Measurements from ENCODE around the gene VPS41.

The VPS41 gene

DNA sequence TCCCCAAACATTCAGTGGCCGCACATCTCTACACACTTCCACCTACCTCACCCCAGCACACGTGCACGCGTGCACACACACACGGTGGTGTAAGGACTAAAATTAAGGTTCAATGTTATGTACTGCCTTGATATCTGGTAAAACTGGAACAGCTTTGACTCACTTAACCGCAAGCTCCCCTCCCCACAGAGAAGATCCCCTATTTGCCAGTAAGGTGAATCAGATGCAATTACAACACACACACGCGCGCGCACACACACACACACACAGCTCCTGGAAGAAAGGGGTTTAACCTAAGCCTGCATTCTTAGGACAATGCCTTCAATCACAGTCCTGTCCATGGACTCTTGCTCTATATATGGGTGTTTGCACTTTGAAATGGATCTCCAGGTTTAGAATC is 25.5 kb upstream of the VPS41 start:
- H3K4me1 ChIP-seq (ENCODE audit: control insufficient read depth in 1 of 2, insufficient read depth in 2 of 2, low read length in 2 of 2) = no peaks in the 10 kb centered on the region
- no peak overlapping the region for H3K27ac ChIP-seq (ENCODE audit: low read length)
- no peaks in the 10 kb centered on the region for H3K36me3 ChIP-seq (ENCODE audit: control insufficient read depth in 1 of 2, insufficient read depth in 2 of 2, low read length in 2 of 2)
- H3K9me3 ChIP-seq (ENCODE audit: control insufficient read depth in 1 of 2, low read length in 2 of 2) = no peaks in the 10 kb centered on the region
- H3K4me3 ChIP-seq (ENCODE audit: low read depth in 1 of 2, low read length in 2 of 2) = no peak overlapping the region
- H3K27me3 ChIP-seq (ENCODE audit: low read depth, low read length) = no peaks in the 10 kb centered on the region

GRCh38 chr7:38934051-38934450 is 25.1 kb upstream of the VPS41 start:
- H3K36me3 ChIP-seq (ENCODE audit: control insufficient read depth in 1 of 2, insufficient read depth in 2 of 2, low read length in 2 of 2) = no peaks in the 10 kb centered on the region
- H3K27me3 ChIP-seq (ENCODE audit: low read depth, low read length) = no peaks in the 10 kb centered on the region
- H3K9me3 ChIP-seq (ENCODE audit: control insufficient read depth in 1 of 2, low read length in 2 of 2) = no peaks in the 10 kb centered on the region
- H3K27ac ChIP-seq (ENCODE audit: low read length) = no peak overlapping the region
- H3K4me1 ChIP-seq (ENCODE audit: control insufficient read depth in 1 of 2, insufficient read depth in 2 of 2, low read length in 2 of 2) = no peaks in the 10 kb centered on the region
- H3K4me3 ChIP-seq (ENCODE audit: low read depth in 1 of 2, low read length in 2 of 2) = no peak overlapping the region

GRCh38 chr7:38932509-38933168 is 23.6 kb upstream of the VPS41 start:
- H3K27ac ChIP-seq (ENCODE audit: low read length) = no peak overlapping the region
- H3K27me3 ChIP-seq (ENCODE audit: low read depth, low read length) = no peaks in the 10 kb centered on the region
- no peaks in the 10 kb centered on the region for H3K36me3 ChIP-seq (ENCODE audit: control insufficient read depth in 1 of 2, insufficient read depth in 2 of 2, low read length in 2 of 2)
- no peaks in the 10 kb centered on the region for H3K4me1 ChIP-seq (ENCODE audit: control insufficient read depth in 1 of 2, insufficient read depth in 2 of 2, low read length in 2 of 2)
- H3K9me3 ChIP-seq (ENCODE audit: control insufficient read depth in 1 of 2, low read length in 2 of 2) = no peaks in the 10 kb centered on the region
- no peak overlapping the region for H3K4me3 ChIP-seq (ENCODE audit: low read depth in 1 of 2, low read length in 2 of 2)

DNA sequence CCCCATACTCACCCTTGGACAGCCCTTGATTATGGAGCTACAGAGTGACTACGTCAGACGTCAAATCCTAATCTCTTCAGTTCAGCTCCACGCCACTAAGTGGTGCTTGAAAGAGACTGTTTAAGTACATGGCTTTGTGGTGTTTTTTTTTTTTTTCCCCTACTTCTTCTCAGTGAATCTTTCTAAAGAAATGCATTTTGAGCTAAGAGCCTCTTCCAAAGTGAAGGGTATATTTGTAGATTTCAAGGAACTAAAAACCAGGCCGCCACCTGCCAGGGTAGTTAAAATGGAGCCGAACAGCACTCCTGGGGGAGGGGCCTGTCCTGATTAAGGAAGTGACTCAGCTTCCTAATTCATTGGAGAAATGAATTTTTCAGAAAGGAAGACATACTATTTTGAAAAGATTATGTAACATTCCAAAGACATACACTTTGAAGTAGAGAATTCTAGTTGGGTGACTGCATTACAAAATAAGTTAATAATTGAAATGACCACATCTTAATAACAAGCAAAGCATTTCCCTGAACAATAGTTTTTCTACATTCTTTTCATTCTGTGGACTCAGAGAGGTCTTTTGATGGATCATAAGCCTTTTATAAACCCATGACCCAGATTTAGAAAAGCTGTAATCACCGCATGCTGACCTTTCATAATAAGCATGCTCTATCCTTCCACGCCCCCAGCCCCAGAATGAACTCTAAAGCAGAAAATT is 20.6 kb upstream of the VPS41 start:
- Histone ChIP-seq H3K27ac (ENCODE audit: low read length) (no peak overlapping the region), H3K4me3 (ENCODE audit: low read depth in 1 of 2, low read length in 2 of 2) (no peak overlapping the region), H3K4me1 (ENCODE audit: control insufficient read depth in 1 of 2, insufficient read depth in 2 of 2, low read length in 2 of 2) (no peaks in the 10 kb centered on the region), H3K27me3 (ENCODE audit: low read depth, low read length) (no peaks in the 10 kb centered on the region), H3K36me3 (ENCODE audit: control insufficient read depth in 1 of 2, insufficient read depth in 2 of 2, low read length in 2 of 2) (no peaks in the 10 kb centered on the region), H3K9me3 (ENCODE audit: control insufficient read depth in 1 of 2, low read length in 2 of 2) (no peaks in the 10 kb centered on the region)

DNA sequence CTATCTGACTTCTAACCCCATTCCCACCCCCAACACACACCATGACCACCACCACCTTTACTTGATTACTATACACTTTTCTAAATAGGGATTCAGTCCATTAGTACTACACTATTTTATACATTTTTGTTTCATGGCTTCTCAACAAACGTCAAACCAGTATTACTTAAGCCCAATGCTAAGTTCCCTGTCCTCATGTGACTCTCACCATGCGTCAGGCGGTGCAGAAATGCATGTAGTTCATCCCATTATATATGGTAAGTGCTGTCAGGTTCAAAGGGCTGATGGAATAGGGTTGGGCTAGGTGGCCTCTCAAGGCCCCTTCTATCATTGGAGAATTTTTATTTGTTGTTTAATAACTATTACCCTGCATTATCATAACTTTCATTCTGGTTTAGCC is 19.5 kb upstream of the VPS41 start:
- Histone ChIP-seq H3K4me1 (ENCODE audit: control insufficient read depth in 1 of 2, insufficient read depth in 2 of 2, low read length in 2 of 2) (no peaks in the 10 kb centered on the region), H3K27me3 (ENCODE audit: low read depth, low read length) (no peaks in the 10 kb centered on the region), H3K9me3 (ENCODE audit: control insufficient read depth in 1 of 2, low read length in 2 of 2) (no peaks in the 10 kb centered on the region), H3K36me3 (ENCODE audit: control insufficient read depth in 1 of 2, insufficient read depth in 2 of 2, low read length in 2 of 2) (no peaks in the 10 kb centered on the region), H3K4me3 (ENCODE audit: low read depth in 1 of 2, low read length in 2 of 2) (no peak overlapping the region), H3K27ac (ENCODE audit: low read length) (no peak overlapping the region)

DNA sequence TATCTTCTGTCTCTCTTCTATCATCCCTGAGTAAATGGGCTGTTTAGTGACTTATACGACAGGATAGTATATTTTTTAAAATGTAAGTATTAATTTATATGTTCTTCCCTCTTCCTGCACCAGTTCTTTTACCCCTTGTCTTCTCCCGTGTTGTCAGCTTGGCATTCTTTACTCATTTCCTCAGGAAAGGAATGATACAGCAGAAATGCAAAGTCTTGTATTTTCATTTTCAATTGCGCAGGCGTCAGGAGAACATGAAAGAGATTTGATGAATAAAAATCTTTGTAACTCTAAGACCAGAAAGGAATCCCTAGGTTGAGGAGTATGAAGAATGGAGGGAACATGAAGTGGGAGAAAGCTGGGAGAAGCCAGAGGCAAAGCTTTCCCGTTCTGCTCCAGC is 18.8 kb upstream of the VPS41 start:
- Histone ChIP-seq H3K9me3 (ENCODE audit: control insufficient read depth in 1 of 2, low read length in 2 of 2) (no peaks in the 10 kb centered on the region), H3K36me3 (ENCODE audit: control insufficient read depth in 1 of 2, insufficient read depth in 2 of 2, low read length in 2 of 2) (no peaks in the 10 kb centered on the region), H3K27me3 (ENCODE audit: low read depth, low read length) (no peaks in the 10 kb centered on the region), H3K27ac (ENCODE audit: low read length) (no peak overlapping the region), H3K4me1 (ENCODE audit: control insufficient read depth in 1 of 2, insufficient read depth in 2 of 2, low read length in 2 of 2) (no peaks in the 10 kb centered on the region), H3K4me3 (ENCODE audit: low read depth in 1 of 2, low read length in 2 of 2) (no peak overlapping the region)

DNA sequence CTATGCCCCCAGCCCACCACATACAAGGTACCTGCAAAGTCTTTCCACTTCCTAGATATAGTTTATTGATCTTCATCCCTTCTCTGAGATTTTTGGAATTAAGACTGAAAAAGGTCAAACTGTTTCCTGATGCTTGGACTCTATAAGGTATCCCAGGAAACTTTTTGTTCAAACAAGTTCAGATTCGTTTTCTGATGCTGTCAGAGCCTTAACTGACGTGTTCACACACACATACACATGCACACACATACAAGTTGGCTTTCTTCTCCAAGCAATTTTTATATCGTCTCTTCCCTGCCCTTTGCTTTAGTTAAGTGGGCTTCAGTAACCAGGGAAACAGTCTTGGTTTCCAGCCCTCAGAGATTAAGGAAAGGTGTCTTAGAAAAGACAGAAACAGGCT is 11.7 kb upstream of the VPS41 start:
- H3K27ac ChIP-seq (ENCODE audit: low read length) = no peak overlapping the region
- H3K9me3 ChIP-seq (ENCODE audit: control insufficient read depth in 1 of 2, low read length in 2 of 2) = no peaks in the 10 kb centered on the region
- no peaks in the 10 kb centered on the region for H3K27me3 ChIP-seq (ENCODE audit: low read depth, low read length)
- no peaks in the 10 kb centered on the region for H3K36me3 ChIP-seq (ENCODE audit: control insufficient read depth in 1 of 2, insufficient read depth in 2 of 2, low read length in 2 of 2)
- H3K4me1 ChIP-seq (ENCODE audit: control insufficient read depth in 1 of 2, insufficient read depth in 2 of 2, low read length in 2 of 2) = no peaks in the 10 kb centered on the region
- no peak overlapping the region for H3K4me3 ChIP-seq (ENCODE audit: low read depth in 1 of 2, low read length in 2 of 2)

- no peaks in the 10 kb centered on the region for H3K4me1 ChIP-seq (ENCODE audit: control insufficient read depth in 1 of 2, insufficient read depth in 2 of 2, low read length in 2 of 2)
- H3K9me3 ChIP-seq (ENCODE audit: control insufficient read depth in 1 of 2, low read length in 2 of 2) = no peaks in the 10 kb centered on the region
- H3K27me3 ChIP-seq (ENCODE audit: low read depth, low read length) = no peaks in the 10 kb centered on the region
- H3K4me3 ChIP-seq (ENCODE audit: low read depth in 1 of 2, low read length in 2 of 2) = no peak overlapping the region
- no peaks in the 10 kb centered on the region for H3K36me3 ChIP-seq (ENCODE audit: control insufficient read depth in 1 of 2, insufficient read depth in 2 of 2, low read length in 2 of 2)
- H3K27ac ChIP-seq (ENCODE audit: low read length) = no peak overlapping the region
Observed at GRCh38 chr7:38916396-38916795, 7.4 kb upstream of the VPS41 start.

DNA sequence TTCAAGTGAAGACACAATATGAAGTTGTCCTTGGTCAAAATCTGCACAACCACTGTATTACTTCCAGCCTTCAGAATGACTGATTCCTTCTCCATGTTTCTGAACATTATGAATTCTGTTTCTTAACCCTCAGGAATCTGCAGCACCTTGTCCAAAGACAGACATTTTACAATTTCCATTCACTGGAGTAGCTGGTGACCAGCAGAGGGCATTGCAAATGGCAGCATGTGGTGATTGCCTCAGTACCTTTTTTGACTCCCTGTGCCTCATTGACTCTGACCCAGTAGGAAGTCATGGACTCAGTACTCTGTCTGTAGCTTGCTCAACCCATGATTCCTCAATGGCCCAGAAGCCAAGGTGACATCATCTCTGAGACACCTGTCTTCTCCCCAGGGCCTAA is 879 bp upstream of the VPS41 start:
- Histone ChIP-seq H3K4me1 (ENCODE audit: control insufficient read depth in 1 of 2, insufficient read depth in 2 of 2, low read length in 2 of 2) (peaks cover 5 to 9% of the 10 kb centered on the region in 2 donors), H3K27me3 (ENCODE audit: low read depth, low read length) (no peaks in the 10 kb centered on the region), H3K36me3 (ENCODE audit: control insufficient read depth in 1 of 2, insufficient read depth in 2 of 2, low read length in 2 of 2) (no peaks in the 10 kb centered on the region), H3K27ac (ENCODE audit: low read length) (no peak overlapping the region), H3K9me3 (ENCODE audit: control insufficient read depth in 1 of 2, low read length in 2 of 2) (no peaks in the 10 kb centered on the region), H3K4me3 (ENCODE audit: low read depth in 1 of 2, low read length in 2 of 2) (no peak overlapping the region)

DNA sequence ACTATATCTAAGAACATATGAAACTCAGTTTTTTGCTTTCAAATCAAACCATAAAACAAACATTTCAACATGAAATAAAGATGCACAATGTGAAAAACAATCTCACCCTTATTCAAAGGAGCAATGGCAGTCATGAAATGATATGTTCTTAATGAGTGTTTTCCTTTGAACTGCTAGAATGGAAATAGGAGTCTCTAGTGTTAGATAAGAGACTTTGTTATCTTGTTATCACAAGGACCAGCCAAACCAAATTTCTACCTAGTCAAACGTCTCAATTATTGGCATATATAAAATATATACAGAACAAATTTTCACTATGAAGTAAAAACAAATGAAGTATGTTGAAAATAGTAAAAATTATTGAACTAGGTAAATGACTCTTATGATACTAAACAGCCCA is 1.2 kb downstream of the VPS41 start:
- H3K4me1 ChIP-seq (ENCODE audit: control insufficient read depth in 1 of 2, insufficient read depth in 2 of 2, low read length in 2 of 2) = peaks cover 5 to 9% of the 10 kb centered on the region in 2 donors
- H3K27me3 ChIP-seq (ENCODE audit: low read depth, low read length) = no peaks in the 10 kb centered on the region
- H3K36me3 ChIP-seq (ENCODE audit: control insufficient read depth in 1 of 2, insufficient read depth in 2 of 2, low read length in 2 of 2) = no peaks in the 10 kb centered on the region
- peak overlapping the region in 1 of 2 donors; percentile 98 for H3K4me3 ChIP-seq (ENCODE audit: low read depth in 1 of 2, low read length in 2 of 2)
- H3K27ac ChIP-seq (ENCODE audit: low read length) = no peak overlapping the region
- no peaks in the 10 kb centered on the region for H3K9me3 ChIP-seq (ENCODE audit: control insufficient read depth in 1 of 2, low read length in 2 of 2)

GRCh38 chr7:38907066-38907465 is 1.9 kb downstream of the VPS41 start:
- Histone ChIP-seq H3K9me3 (ENCODE audit: control insufficient read depth in 1 of 2, low read length in 2 of 2) (no peaks in the 10 kb centered on the region), H3K4me1 (ENCODE audit: control insufficient read depth in 1 of 2, insufficient read depth in 2 of 2, low read length in 2 of 2) (peaks cover 5 to 9% of the 10 kb centered on the region in 2 donors), H3K27me3 (ENCODE audit: low read depth, low read length) (no peaks in the 10 kb centered on the region), H3K4me3 (ENCODE audit: low read depth in 1 of 2, low read length in 2 of 2) (no peak overlapping the region), H3K27ac (ENCODE audit: low read length) (no peak overlapping the region), H3K36me3 (ENCODE audit: control insufficient read depth in 1 of 2, insufficient read depth in 2 of 2, low read length in 2 of 2) (no peaks in the 10 kb centered on the region)

Measured in muscle layer of duodenum (tissue), 2 donors.